WTC11 (cell line): ENCODE results near the gene ZBTB20. TPM values are rescaled to one million over a fixed set of nuclear protein-coding genes. Genes with fewer than 3 reads are reported as not detected.

ENCODE experiments used
- ATAC-seq: fragments of 200-7000 bp; cut with Tn5 transposase; 2 replicates; pipeline ENCODE4 v1.10.0; 2021; ENCODE audit warnings: mild to moderate bottlenecking, moderate library complexity
- CTCF ChIA-PET: fragments of 300-600 bp; sonication (Branson Sonifier 250); formaldehyde crosslinking; loops from one replicate; lab custom pipeline; 2021; ENCODE audit warnings: antibody characterized with exemption; lab: Charles Lee
- POLR2A ChIA-PET: fragments of 350-600 bp; sonication (Branson Sonifier 250); formaldehyde crosslinking; loops from one replicate; lab custom pipeline; 2021; ENCODE audit warnings: antibody characterized with exemption; lab: Charles Lee
- DNase-seq: peaks from one replicate; pipeline ENCODE4 v3.0.0; 2021; ENCODE audit warnings: low spot score
- H3K27ac Mint-ChIP-seq: 2 replicates; pipeline ENCODE4 v1.8.0; 2021; ENCODE audit warnings: mixed read lengths
- H3K27me3 Mint-ChIP-seq: 2 replicates; pipeline ENCODE4 v1.8.0; 2021; ENCODE audit warnings: low read depth, mild to moderate bottlenecking, moderate library complexity, mixed read lengths
- H3K36me3 Mint-ChIP-seq: 2 replicates; pipeline ENCODE4 v1.8.0; 2021; ENCODE audit warnings: mixed read lengths
- H3K4me1 Mint-ChIP-seq: 2 replicates; pipeline ENCODE4 v1.8.0; 2022; ENCODE audit warnings: mixed read lengths
- H3K4me3 Mint-ChIP-seq: 2 replicates; pipeline ENCODE4 v1.8.0; 2021; ENCODE audit warnings: mild to moderate bottlenecking, moderate library complexity, mixed read lengths
- H3K9me3 Mint-ChIP-seq: 2 replicates; pipeline ENCODE4 v1.8.0; 2021; ENCODE audit warnings: mixed read lengths
- ATF6 ChIP-seq: sonication (generic); formaldehyde crosslinking; IDR thresholded peaks from 2 replicates; pipeline ENCODE4 v1.8.1; 2023; ENCODE audit warnings: mild to moderate bottlenecking, missing genetic modification reagents
- CBFB ChIP-seq: sonication (generic); formaldehyde crosslinking; IDR thresholded peaks from 2 replicates; pipeline ENCODE4 v1.8.1; 2022; ENCODE audit warnings: mild to moderate bottlenecking, low read depth, missing genetic modification reagents
- CREM ChIP-seq: sonication (generic); formaldehyde crosslinking; IDR thresholded peaks from 2 replicates; pipeline ENCODE4 v1.8.1; 2022; ENCODE audit warnings: mild to moderate bottlenecking, missing genetic modification reagents, moderate library complexity
- GRHL2 ChIP-seq: fragments of 250-450 bp; sonication (Bioruptor Pico); IDR thresholded peaks from 2 replicates; pipeline ENCODE4 v1.8.0; 2022; ENCODE audit warnings: mild to moderate bottlenecking, moderate library complexity; ENCODE audit not compliant: insufficient replicate concordance, severe bottlenecking
- IRF1 ChIP-seq: sonication (generic); formaldehyde crosslinking; IDR thresholded peaks from 2 replicates; pipeline ENCODE4 v1.8.0; 2023; ENCODE audit warnings: missing genetic modification reagents
- JUN ChIP-seq: sonication (generic); formaldehyde crosslinking; IDR thresholded peaks from 2 replicates; pipeline ENCODE4 v1.8.0; 2023; ENCODE audit warnings: mild to moderate bottlenecking, missing genetic modification reagents
- KAT7 ChIP-seq: sonication (generic); formaldehyde crosslinking; IDR thresholded peaks from 2 replicates; pipeline ENCODE4 v1.8.1; 2023; ENCODE audit warnings: missing genetic modification reagents, mild to moderate bottlenecking, borderline replicate concordance
- MXD4 ChIP-seq: fragments of 250-450 bp; sonication (Bioruptor Pico); IDR thresholded peaks from 2 replicates; pipeline ENCODE4 v1.8.0; 2021; ENCODE audit warnings: mild to moderate bottlenecking, moderate library complexity, borderline replicate concordance
- NR1H2 ChIP-seq: sonication (generic); formaldehyde crosslinking; IDR thresholded peaks from 2 replicates; pipeline ENCODE4 v1.9.0; 2021; ENCODE audit warnings: mild to moderate bottlenecking, moderate library complexity, missing genetic modification reagents
- NR2C2 ChIP-seq: sonication (generic); formaldehyde crosslinking; IDR thresholded peaks from 2 replicates; pipeline ENCODE4 v1.8.0; 2022; ENCODE audit warnings: mild to moderate bottlenecking, missing genetic modification reagents
- NR3C1 ChIP-seq: sonication (generic); formaldehyde crosslinking; conservative IDR thresholded peaks from 2 replicates; pipeline ENCODE4 v1.8.1; 2023; ENCODE audit warnings: low read depth, mild to moderate bottlenecking, missing genetic modification reagents
- RELA ChIP-seq: sonication (generic); formaldehyde crosslinking; IDR thresholded peaks from 2 replicates; pipeline ENCODE4 v1.8.1; 2022; ENCODE audit warnings: missing genetic modification reagents, mild to moderate bottlenecking, borderline replicate concordance
- TEAD4 ChIP-seq: sonication (generic); formaldehyde crosslinking; IDR thresholded peaks from 2 replicates; pipeline ENCODE4 v1.8.0; 2022; ENCODE audit warnings: mild to moderate bottlenecking, missing genetic modification reagents
- USF1 ChIP-seq: sonication (generic); formaldehyde crosslinking; IDR thresholded peaks from 2 replicates; pipeline ENCODE4 v1.8.0; 2022; ENCODE audit warnings: mild to moderate bottlenecking, missing genetic modification reagents
- ZNF138 ChIP-seq: sonication (generic); formaldehyde crosslinking; conservative IDR thresholded peaks from 2 replicates; pipeline ENCODE4 v1.8.1; 2022; ENCODE audit warnings: mild to moderate bottlenecking, moderate library complexity, missing genetic modification reagents
- ZNF219 ChIP-seq: sonication (generic); formaldehyde crosslinking; IDR thresholded peaks from 2 replicates; pipeline ENCODE4 v1.8.0; 2023; ENCODE audit warnings: missing genetic modification reagents, mild to moderate bottlenecking, borderline replicate concordance
- ZNF423 ChIP-seq: fragments of 250-450 bp; sonication (Bioruptor Pico); IDR thresholded peaks from 2 replicates; pipeline ENCODE4 v2.1.2; 2022; ENCODE audit warnings: mild to moderate bottlenecking, moderate library complexity
- total RNA-seq: library from RNA; stranded (reverse); gene quantifications from 3 replicates; pipeline ENCODE4 v1.2.3, GENCODE V29; 2021
- TF ChIP-seq, protein P1 (sequence below): sonication (generic); formaldehyde crosslinking; IDR thresholded peaks from 2 replicates; pipeline ENCODE4 v1.8.0; 2023; ENCODE audit warnings: mild to moderate bottlenecking, missing genetic modification reagents
- TF ChIP-seq, protein P2 (sequence below): sonication (generic); formaldehyde crosslinking; IDR thresholded peaks from 2 replicates; pipeline ENCODE4 v1.8.1; 2023; ENCODE audit warnings: mild to moderate bottlenecking, missing genetic modification reagents, moderate library complexity
- TF ChIP-seq, protein P3 (sequence below): sonication (generic); formaldehyde crosslinking; IDR thresholded peaks from 2 replicates; pipeline ENCODE4 v1.8.1; 2022; ENCODE audit warnings: mild to moderate bottlenecking, moderate library complexity, missing genetic modification reagents
- TF ChIP-seq, protein P4 (sequence below): fragments of 250-450 bp; sonication (Bioruptor Pico); IDR thresholded peaks from 2 replicates; pipeline ENCODE4 v1.9.0; 2021; ENCODE audit warnings: mild to moderate bottlenecking
- TF ChIP-seq, protein P5 (sequence below): sonication (generic); formaldehyde crosslinking; IDR thresholded peaks from 2 replicates; pipeline ENCODE4 v1.8.0; 2022; ENCODE audit warnings: mild to moderate bottlenecking, missing genetic modification reagents

Gene ZBTB20
- total RNA-seq, 1 experiment from 2014 or later = 1.5 TPM

DNA sequence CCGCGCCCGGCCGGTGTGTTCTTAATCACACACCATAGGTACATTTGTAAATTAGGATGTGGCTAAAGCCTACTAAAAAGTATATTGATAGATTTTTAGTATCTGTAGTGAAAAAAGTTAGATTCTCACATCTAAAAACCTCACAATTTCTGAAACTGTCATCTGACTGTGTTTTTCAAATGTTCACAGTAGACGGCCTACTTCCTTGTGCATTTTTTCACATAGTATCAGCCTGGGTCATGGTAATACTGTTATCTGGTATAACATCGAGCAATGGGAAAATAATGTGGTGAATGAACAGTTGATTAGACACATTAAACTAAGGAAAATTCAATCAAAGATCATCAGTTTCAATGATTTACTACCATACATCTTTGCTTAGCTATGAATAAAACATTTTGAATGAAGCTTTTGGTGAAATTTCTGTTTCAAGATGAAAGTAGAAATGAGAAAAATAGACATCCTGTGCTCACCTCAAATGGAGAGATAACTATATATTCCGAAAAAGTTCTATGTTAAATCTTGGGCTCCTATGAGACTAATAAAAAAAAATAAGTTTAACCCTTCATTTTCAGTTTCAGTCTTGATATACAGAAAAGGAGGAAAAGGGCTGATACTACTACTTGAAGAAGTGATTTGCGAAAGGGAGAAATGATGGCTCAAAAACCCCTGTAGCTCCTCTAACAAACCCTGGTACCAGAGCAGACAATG lies 262.7 kb downstream of the ZBTB20 start:
- H3K9me3 Mint-ChIP-seq = no peaks in the 10 kb centered on the region
- no peak for DNase-seq
- ATAC-seq = no peak
- POLR2A ChIA-PET = no interaction called here
- TF ChIP-seq NR2C2 (no peak), NR1H2 (CRISPR knock-in tag) (no peak), KAT7 (no peak), JUN (no peak), CREM (CRISPR knock-in tag) (no peak)
- H3K4me1 Mint-ChIP-seq = peaks cover 8% of the 10 kb centered on the region
- H3K36me3 Mint-ChIP-seq = no peaks in the 10 kb centered on the region
- H3K27me3 Mint-ChIP-seq = no peaks in the 10 kb centered on the region
- H3K4me3 Mint-ChIP-seq = no peak overlapping the region
- H3K27ac Mint-ChIP-seq = no peak overlapping the region
- CTCF ChIA-PET = no interaction called here

- no peak overlapping the region for H3K27ac Mint-ChIP-seq
- CTCF ChIA-PET = interaction anchor here (0.5 kb wide), 1 partner anchor 1059 kb away, joined by 3 read pairs; no protein-coding TSS in a partner anchor
- DNase-seq = no peak
- TF ChIP-seq NR1H2 (CRISPR knock-in tag) (no peak), NR3C1 (CRISPR knock-in tag) (no peak), ZNF219 (CRISPR knock-in tag) (no peak), MXD4 (CRISPR knock-in tag) (no peak), GRHL2 (CRISPR knock-in tag) (no peak), ATF6 (CRISPR knock-in tag) (no peak), USF1 (no peak), IRF1 (CRISPR knock-in tag) (no peak), CBFB (no peak), RELA (CRISPR knock-in tag) (no peak), ZNF423 (CRISPR knock-in tag) (no peak), TEAD4 (CRISPR knock-in tag) (no peak), ZNF138 (CRISPR knock-in tag) (no peak)
- TF ChIP-seq, protein P1, sequence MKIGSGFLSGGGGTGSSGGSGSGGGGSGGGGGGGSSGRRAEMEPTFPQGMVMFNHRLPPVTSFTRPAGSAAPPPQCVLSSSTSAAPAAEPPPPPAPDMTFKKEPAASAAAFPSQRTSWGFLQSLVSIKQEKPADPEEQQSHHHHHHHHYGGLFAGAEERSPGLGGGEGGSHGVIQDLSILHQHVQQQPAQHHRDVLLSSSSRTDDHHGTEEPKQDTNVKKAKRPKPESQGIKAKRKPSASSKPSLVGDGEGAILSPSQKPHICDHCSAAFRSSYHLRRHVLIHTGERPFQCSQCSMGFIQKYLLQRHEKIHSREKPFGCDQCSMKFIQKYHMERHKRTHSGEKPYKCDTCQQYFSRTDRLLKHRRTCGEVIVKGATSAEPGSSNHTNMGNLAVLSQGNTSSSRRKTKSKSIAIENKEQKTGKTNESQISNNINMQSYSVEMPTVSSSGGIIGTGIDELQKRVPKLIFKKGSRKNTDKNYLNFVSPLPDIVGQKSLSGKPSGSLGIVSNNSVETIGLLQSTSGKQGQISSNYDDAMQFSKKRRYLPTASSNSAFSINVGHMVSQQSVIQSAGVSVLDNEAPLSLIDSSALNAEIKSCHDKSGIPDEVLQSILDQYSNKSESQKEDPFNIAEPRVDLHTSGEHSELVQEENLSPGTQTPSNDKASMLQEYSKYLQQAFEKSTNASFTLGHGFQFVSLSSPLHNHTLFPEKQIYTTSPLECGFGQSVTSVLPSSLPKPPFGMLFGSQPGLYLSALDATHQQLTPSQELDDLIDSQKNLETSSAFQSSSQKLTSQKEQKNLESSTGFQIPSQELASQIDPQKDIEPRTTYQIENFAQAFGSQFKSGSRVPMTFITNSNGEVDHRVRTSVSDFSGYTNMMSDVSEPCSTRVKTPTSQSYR (CRISPR knock-in tag) = no peak
- TF ChIP-seq, protein P2, sequence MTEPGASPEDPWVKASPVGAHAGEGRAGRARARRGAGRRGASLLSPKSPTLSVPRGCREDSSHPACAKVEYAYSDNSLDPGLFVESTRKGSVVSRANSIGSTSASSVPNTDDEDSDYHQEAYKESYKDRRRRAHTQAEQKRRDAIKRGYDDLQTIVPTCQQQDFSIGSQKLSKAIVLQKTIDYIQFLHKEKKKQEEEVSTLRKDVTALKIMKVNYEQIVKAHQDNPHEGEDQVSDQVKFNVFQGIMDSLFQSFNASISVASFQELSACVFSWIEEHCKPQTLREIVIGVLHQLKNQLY (CRISPR knock-in tag) = no peak
- TF ChIP-seq, protein P3, sequence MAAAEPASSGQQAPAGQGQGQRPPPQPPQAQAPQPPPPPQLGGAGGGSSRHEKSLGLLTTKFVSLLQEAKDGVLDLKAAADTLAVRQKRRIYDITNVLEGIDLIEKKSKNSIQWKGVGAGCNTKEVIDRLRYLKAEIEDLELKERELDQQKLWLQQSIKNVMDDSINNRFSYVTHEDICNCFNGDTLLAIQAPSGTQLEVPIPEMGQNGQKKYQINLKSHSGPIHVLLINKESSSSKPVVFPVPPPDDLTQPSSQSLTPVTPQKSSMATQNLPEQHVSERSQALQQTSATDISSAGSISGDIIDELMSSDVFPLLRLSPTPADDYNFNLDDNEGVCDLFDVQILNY (CRISPR knock-in tag) = no peak
- TF ChIP-seq, protein P4, sequence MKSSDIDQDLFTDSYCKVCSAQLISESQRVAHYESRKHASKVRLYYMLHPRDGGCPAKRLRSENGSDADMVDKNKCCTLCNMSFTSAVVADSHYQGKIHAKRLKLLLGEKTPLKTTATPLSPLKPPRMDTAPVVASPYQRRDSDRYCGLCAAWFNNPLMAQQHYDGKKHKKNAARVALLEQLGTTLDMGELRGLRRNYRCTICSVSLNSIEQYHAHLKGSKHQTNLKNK (CRISPR knock-in tag) = no peak
- TF ChIP-seq, protein P5, sequence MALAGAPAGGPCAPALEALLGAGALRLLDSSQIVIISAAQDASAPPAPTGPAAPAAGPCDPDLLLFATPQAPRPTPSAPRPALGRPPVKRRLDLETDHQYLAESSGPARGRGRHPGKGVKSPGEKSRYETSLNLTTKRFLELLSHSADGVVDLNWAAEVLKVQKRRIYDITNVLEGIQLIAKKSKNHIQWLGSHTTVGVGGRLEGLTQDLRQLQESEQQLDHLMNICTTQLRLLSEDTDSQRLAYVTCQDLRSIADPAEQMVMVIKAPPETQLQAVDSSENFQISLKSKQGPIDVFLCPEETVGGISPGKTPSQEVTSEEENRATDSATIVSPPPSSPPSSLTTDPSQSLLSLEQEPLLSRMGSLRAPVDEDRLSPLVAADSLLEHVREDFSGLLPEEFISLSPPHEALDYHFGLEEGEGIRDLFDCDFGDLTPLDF (CRISPR knock-in tag) = no peak
- TF ChIP-seq, all 79 proteins: peak for 0
- Mint-ChIP-seq H3K9me3 (no peaks in the 10 kb centered on the region), H3K4me3 (no peak overlapping the region), H3K27me3 (no peaks in the 10 kb centered on the region), H3K4me1 (peaks cover 30% of the 10 kb centered on the region), H3K36me3 (no peaks in the 10 kb centered on the region)
- ATAC-seq = no peak
- POLR2A ChIA-PET = no interaction called here
These were observed 267.0 kb downstream of the ZBTB20 start for GRCh38 chr3:114880078-114880477.
